K562 (cell line): Measurements from ENCODE around the gene FRMD3. TPM values are rescaled to one million over a fixed set of nuclear protein-coding genes. Genes with fewer than 3 reads are reported as not detected.

Experiments used
- ATAC-seq: fragments of 200-7000 bp; cut with Tn5 transposase; 3 replicates; pipeline ENCODE4 v1.9.1; 2020; ENCODE audit warnings: moderate library complexity
- BruUV-seq: library from RNA; stranded (reverse); fragments of 400-500 nt; replicated peaks from 2 replicates; lab custom pipeline; 2021; lab: Mats Ljungman, UMichigan
- CTCF ChIA-PET: fragments of 300-600 bp; formaldehyde crosslinking; extraction: SDS; loops from one replicate; lab custom pipeline; 2021; ENCODE audit warnings: low intra/inter-chr PET ratio; lab: Yijun Ruan, JAX
- POLR2A ChIA-PET: fragments of 300-600, 350-650 bp; sonication (Branson Sonifier 250); formaldehyde crosslinking; extraction: SDS; loops from one replicate; lab custom pipeline; 2021; ENCODE audit warnings: antibody characterized with exemption, inconsistent platforms; lab: Yijun Ruan, JAX
- DNase-seq, 4 experiments: peaks; one replicate each; pipeline versions ENCODE4 v3.0.0 to v3.0.0-alpha.2; 2011 to 2018; ENCODE audit warnings: low spot score in 3 of 4, mixed read lengths in 3 of 4; ENCODE audit errors: extremely low read depth in 1 of 4
- FAIRE-seq: peaks from 2 replicates; lab custom pipeline; 2011; peaks lifted over from hg19 to GRCh38; lab: Jason Lieb, UNC
- H2AFZ ChIP-seq: 2 replicates; pipeline ENCODE4 v1.6.0; 2011; ENCODE audit warnings: low read depth, low read length, control low read depth, inconsistent platforms
- H3K27ac ChIP-seq: fragments of 200-600 bp; 3 replicates; pipeline ENCODE4 v1.8.0; 2011; ENCODE audit warnings: low read depth, mild to moderate bottlenecking, control low read depth, inconsistent platforms, low read length, moderate library complexity, mixed read lengths; ENCODE audit errors: extremely low read depth
- H3K27me3 ChIP-seq, 2 experiments: fragments of 300-600 bp in 1 of 2; 2 replicates in 1 of 2; 3 replicates in 1 of 2; pipeline versions ENCODE4 v1.6.0 to v1.8.0; 2011; ENCODE audit warnings: inconsistent platforms in 2 of 2, low read length in 2 of 2, mild to moderate bottlenecking in 1 of 2, mixed read lengths in 1 of 2, moderate library complexity in 1 of 2; ENCODE audit not compliant: control insufficient read depth in 2 of 2, insufficient read depth in 2 of 2
- H3K36me3 ChIP-seq: fragments of 300-600 bp; 3 replicates; pipeline ENCODE4 v1.8.0; 2011; ENCODE audit warnings: mild to moderate bottlenecking, low read length, inconsistent platforms; ENCODE audit not compliant: control insufficient read depth, insufficient read depth
- H3K4me1 ChIP-seq, 2 experiments: fragments of 200-600 bp in 1 of 2; replicated peaks in 1 of 2; 2 replicates in 1 of 2; 3 replicates in 1 of 2; pipeline versions ENCODE4 v1.5.1 to v1.8.0; 2011; ENCODE audit warnings: inconsistent platforms in 2 of 2, low read length in 2 of 2, mild to moderate bottlenecking in 1 of 2, mixed read lengths in 1 of 2, moderate library complexity in 1 of 2; ENCODE audit not compliant: control insufficient read depth in 2 of 2, insufficient read depth in 2 of 2
- H3K4me2 ChIP-seq: 2 replicates; pipeline ENCODE4 v1.6.1; 2011; ENCODE audit warnings: low read length, control low read depth, inconsistent platforms, mixed read lengths; ENCODE audit not compliant: insufficient read depth
- H3K4me3 ChIP-seq: fragments of 200-600 bp; sonication (generic), shearing (Covaris generic); 2 replicates; pipeline ENCODE4 v1.5.1; 2016; ENCODE audit warnings: control low read depth, inconsistent platforms
- H3K79me2 ChIP-seq: fragments of 200-600 bp; 3 replicates; pipeline ENCODE4 v1.8.0; 2011; ENCODE audit warnings: low read length, inconsistent platforms; ENCODE audit not compliant: control insufficient read depth, insufficient read depth
- H3K9ac ChIP-seq, 2 experiments: 2 replicates each; pipeline versions ENCODE4 v1.6.0 to v1.6.1; 2011; ENCODE audit warnings: low read depth in 2 of 2, low read length in 2 of 2, control low read depth in 1 of 2, inconsistent platforms in 1 of 2, mild to moderate bottlenecking in 1 of 2, mixed read lengths in 1 of 2; ENCODE audit not compliant: insufficient read depth in 1 of 2
- H3K9me1 ChIP-seq: one replicate; pipeline ENCODE4 v1.6.0; 2011; ENCODE audit warnings: inconsistent platforms, mild to moderate bottlenecking, low read length, moderate library complexity; ENCODE audit not compliant: control insufficient read depth, insufficient read depth
- H3K9me3 ChIP-seq: replicated peaks from 2 replicates; pipeline ENCODE4 v1.5.1; 2011; ENCODE audit warnings: low read depth, low read length, inconsistent platforms; ENCODE audit not compliant: control insufficient read depth, insufficient read depth
- H4K20me1 ChIP-seq: replicated peaks from 2 replicates; pipeline ENCODE4 v1.6.1; 2011; ENCODE audit warnings: low read length, inconsistent platforms, mixed read lengths; ENCODE audit not compliant: control insufficient read depth, insufficient read depth
- DNMT1 ChIP-seq: fragments of 450-650 bp; IDR thresholded peaks from 2 replicates; pipeline ENCODE4 v1.6.1; 2016; ENCODE audit warnings: antibody characterized with exemption, mild to moderate bottlenecking
- ETV5 ChIP-seq: sonication (generic); formaldehyde crosslinking; IDR thresholded peaks from 2 replicates; pipeline ENCODE4 v1.4.0; 2020; ENCODE audit warnings: low read depth, mild to moderate bottlenecking, missing genetic modification reagents
- FOXJ3 ChIP-seq: sonication (generic); formaldehyde crosslinking; IDR thresholded peaks from 2 replicates; pipeline ENCODE4 v1.4.0; 2020; ENCODE audit warnings: mild to moderate bottlenecking, missing genetic modification reagents
- LCOR ChIP-seq: sonication (generic); formaldehyde crosslinking; IDR thresholded peaks from 2 replicates; pipeline ENCODE4 v1.8.0; 2022; ENCODE audit warnings: mild to moderate bottlenecking, missing genetic modification reagents
- YBX1 ChIP-seq: fragments of 450-650 bp; IDR thresholded peaks from 2 replicates; pipeline ENCODE4 v1.7.1; 2016; ENCODE audit warnings: mild to moderate bottlenecking
- ZC3H11A ChIP-seq: IDR thresholded peaks from 2 replicates; pipeline ENCODE4 v1.6.1; 2012; ENCODE audit warnings: low read depth, low read length, improper control_type of control experiment
- ZNF239 ChIP-seq: fragments of 250-450 bp; sonication (Bioruptor Pico); IDR thresholded peaks from 2 replicates; pipeline ENCODE4 v1.4.0; 2020; ENCODE audit warnings: mild to moderate bottlenecking
- ZNF408 ChIP-seq: fragments of 250-450 bp; sonication (Bioruptor Pico); IDR thresholded peaks from 2 replicates; pipeline ENCODE4 v1.4.0; 2020; ENCODE audit warnings: low read depth, mild to moderate bottlenecking, moderate library complexity
- WGBS: fragments of 100-300 bp; shearing (Covaris generic); methylation state at CpG from one replicate; pipeline ENCODE4 v1.1.6; 2016; ENCODE audit warnings: low coverage, mixed read lengths; ENCODE audit not compliant: insufficient coverage; ENCODE audit errors: missing lambda C conversion rate; 5-methylcytosine and 5-hydroxymethylcytosine counted together
- in situ Hi-C: fragments of 300-500 bp; cut with MboI; formaldehyde crosslinking; loops from 4 replicates; pipeline ENCODE4 v1.15.0; 2018; ENCODE audit warnings: inconsistent platforms, mixed read lengths
- intact Hi-C: fragments of 100-400 bp; cut with micrococcal nuclease; formaldehyde crosslinking; loops from 2 replicates; pipeline ENCODE4 v1.14.2; 2022
- polyA plus RNA-seq, 8 experiments: library from polyadenylated mRNA; depleted of rRNA in 4 of 8; stranded (reverse) in 5 of 8; unstranded in 3 of 8; fragments of >200 nt; fragmentation: Nextera tagmentation in 2 of 8; fragmentation: Illumina TruSeq in 1 of 8; extraction: Ambion mirVana in 2 of 8; extraction: Trizol in 1 of 8; gene quantifications; 2 replicates each; pipeline versions ENCODE4 v1.2.1 to v1.2.3, GENCODE V29; 2011 to 2014; ENCODE audit warnings: inconsistent platforms in 1 of 8, missing spikeins in 1 of 8
- total RNA-seq, 7 experiments: library from RNA; depleted of rRNA in 6 of 7; stranded (reverse); fragments of >200 nt in 6 of 7; fragmentation: Illumina TruSeq in 2 of 7; extraction: Trizol in 2 of 7; gene quantifications; 2 replicates each; pipeline versions ENCODE4 v1.2.1 to v1.2.3, GENCODE V29; 2011 to 2021; ENCODE audit warnings: low replicate concordance in 1 of 7
- TF ChIP-seq, protein P1 (sequence below): fragments of 450-650 bp; IDR thresholded peaks from one replicate; pipeline ENCODE4 v1.6.1; 2018; ENCODE audit warnings: mild to moderate bottlenecking, moderate library complexity; ENCODE audit not compliant: partially characterized antibody
- TF ChIP-seq, protein P2 (sequence below): fragments of 450-650 bp; IDR thresholded peaks from 2 replicates; pipeline ENCODE4 v1.7.1; 2018; ENCODE audit warnings: mild to moderate bottlenecking, low read depth; ENCODE audit not compliant: partially characterized antibody

The FRMD3 gene
- total and polyA plus RNA-seq, 9 of the 15 experiments (the other 6 are each of a cell fraction or from before 2014, with no cell fraction given), result 0.09 to 0.51 (median 0.21) TPM

DNA sequence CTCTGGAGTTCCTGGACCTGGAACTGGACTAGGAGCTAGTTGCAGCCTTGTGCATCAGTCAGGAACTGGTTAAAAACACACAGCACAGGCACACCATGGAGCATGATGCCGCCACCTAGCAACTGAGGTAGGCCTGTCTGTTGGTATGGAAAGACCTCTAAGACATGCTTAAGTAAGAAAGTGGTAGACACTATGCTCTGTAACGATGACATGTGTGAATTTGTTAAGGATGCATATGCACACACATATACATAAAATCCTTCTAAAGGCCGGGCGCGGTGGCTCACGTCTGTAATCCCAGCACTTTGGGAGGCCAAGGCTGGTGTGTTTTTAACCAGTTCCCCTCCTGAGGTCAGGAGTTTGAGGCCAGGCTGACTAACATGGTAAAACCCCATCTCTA is 338.4 kb downstream of the FRMD3 start:
- Histone ChIP-seq H4K20me1 (no peaks in the 10 kb centered on the region), H3K4me2 (no peak overlapping the region), H3K27me3 (no peaks in the 10 kb centered on the region), H3K27ac (no peak overlapping the region), H2AFZ (no peak overlapping the region)
- no peak for DNase-seq
- TF ChIP-seq, protein P1, sequence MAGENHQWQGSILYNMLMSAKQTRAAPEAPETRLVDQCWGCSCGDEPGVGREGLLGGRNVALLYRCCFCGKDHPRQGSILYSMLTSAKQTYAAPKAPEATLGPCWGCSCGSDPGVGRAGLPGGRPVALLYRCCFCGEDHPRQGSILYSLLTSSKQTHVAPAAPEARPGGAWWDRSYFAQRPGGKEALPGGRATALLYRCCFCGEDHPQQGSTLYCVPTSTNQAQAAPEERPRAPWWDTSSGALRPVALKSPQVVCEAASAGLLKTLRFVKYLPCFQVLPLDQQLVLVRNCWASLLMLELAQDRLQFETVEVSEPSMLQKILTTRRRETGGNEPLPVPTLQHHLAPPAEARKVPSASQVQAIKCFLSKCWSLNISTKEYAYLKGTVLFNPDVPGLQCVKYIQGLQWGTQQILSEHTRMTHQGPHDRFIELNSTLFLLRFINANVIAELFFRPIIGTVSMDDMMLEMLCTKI, result no peak
- TF ChIP-seq, protein P2, sequence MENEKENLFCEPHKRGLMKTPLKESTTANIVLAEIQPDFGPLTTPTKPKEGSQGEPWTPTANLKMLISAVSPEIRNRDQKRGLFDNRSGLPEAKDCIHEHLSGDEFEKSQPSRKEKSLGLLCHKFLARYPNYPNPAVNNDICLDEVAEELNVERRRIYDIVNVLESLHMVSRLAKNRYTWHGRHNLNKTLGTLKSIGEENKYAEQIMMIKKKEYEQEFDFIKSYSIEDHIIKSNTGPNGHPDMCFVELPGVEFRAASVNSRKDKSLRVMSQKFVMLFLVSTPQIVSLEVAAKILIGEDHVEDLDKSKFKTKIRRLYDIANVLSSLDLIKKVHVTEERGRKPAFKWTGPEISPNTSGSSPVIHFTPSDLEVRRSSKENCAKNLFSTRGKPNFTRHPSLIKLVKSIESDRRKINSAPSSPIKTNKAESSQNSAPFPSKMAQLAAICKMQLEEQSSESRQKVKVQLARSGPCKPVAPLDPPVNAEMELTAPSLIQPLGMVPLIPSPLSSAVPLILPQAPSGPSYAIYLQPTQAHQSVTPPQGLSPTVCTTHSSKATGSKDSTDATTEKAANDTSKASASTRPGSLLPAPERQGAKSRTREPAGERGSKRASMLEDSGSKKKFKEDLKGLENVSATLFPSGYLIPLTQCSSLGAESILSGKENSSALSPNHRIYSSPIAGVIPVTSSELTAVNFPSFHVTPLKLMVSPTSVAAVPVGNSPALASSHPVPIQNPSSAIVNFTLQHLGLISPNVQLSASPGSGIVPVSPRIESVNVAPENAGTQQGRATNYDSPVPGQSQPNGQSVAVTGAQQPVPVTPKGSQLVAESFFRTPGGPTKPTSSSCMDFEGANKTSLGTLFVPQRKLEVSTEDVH, result no peak
- TF ChIP-seq LCOR (CRISPR knock-in tag) (no peak), ZNF239 (CRISPR knock-in tag) (no peak), ZNF408 (CRISPR knock-in tag) (no peak), FOXJ3 (CRISPR knock-in tag) (no peak), ZC3H11A (no peak), ETV5 (CRISPR knock-in tag) (no peak), DNMT1 (no peak), YBX1 (no peak)
- TF ChIP-seq, all 486 proteins: peak for 0
- H3K9me3 ChIP-seq, result no peaks in the 10 kb centered on the region
- ChIA-PET POLR2A (no interaction called here), CTCF (interaction anchor here (1.0 kb wide), 1 partner anchor 1062 kb away, joined by 3 read pairs; no protein-coding TSS in a partner anchor)
- H3K9me1 ChIP-seq, result no peaks in the 10 kb centered on the region
- no peak for ATAC-seq
- H3K9ac ChIP-seq, result no peak overlapping the region
- WGBS, result 2% methylated on average over 5 of the region's 6 CpGs
- no peaks in the 10 kb centered on the region for H3K36me3 ChIP-seq
- in situ Hi-C loops (no loop called here), intact Hi-C loops (loop anchor here (5.0 to 10.0 kb wide), 2 partner anchors 132 to 395 kb away; no protein-coding TSS in a partner anchor)
- FAIRE-seq, result no peak
- no peak overlapping the region for H3K4me3 ChIP-seq
- no TSS peak for BruUV-seq
- no peaks in the 10 kb centered on the region for H3K79me2 ChIP-seq
- H3K4me1 ChIP-seq, result no peaks in the 10 kb centered on the region
